ENCODE measurements around the gene FRMD8.
"Not testable (repeated sequence)": the region's sequence is repeated elsewhere in the genome, so short reads cannot be mapped to it uniquely, and the experiment has no call there.

FRMD8 gene

GRCh38 chr11:65437436-65438227 lies 51.2 kb downstream of the FRMD8 start:
- no peak for DNase-seq

- DNase-seq, result no peak
Measured at GRCh38 chr11:65438257-65439151, 52.1 kb downstream of the FRMD8 start.

- DNase-seq, result no peak
Measured at GRCh38 chr11:65439331-65440181, 53.1 kb downstream of the FRMD8 start.

GRCh38 chr11:65440831-65441499 lies 54.5 kb downstream of the FRMD8 start:
- peak in 1 of 2 experiments; percentile 26 for DNase-seq

GRCh38 chr11:65442842-65443331 lies 56.5 kb downstream of the FRMD8 start:
- DNase-seq, result no peak

GRCh38 chr11:65444314-65445051 lies 58.0 kb downstream of the FRMD8 start:
- DNase-seq, result peak in 1 of 2 experiments; percentile 22

GRCh38 chr11:65445101-65445603 lies 58.7 kb downstream of the FRMD8 start:
- peak in 1 of 2 experiments; percentile 24 for DNase-seq

GRCh38 chr11:65445604-65446445 lies 59.4 kb downstream of the FRMD8 start:
- no peak for DNase-seq

GRCh38 chr11:65446446-65447277 lies 60.2 kb downstream of the FRMD8 start:
- no peak for DNase-seq

- no peak for DNase-seq
Measured at GRCh38 chr11:65448074-65448417, 61.6 kb downstream of the FRMD8 start.

GRCh38 chr11:65448418-65449105 lies 62.1 kb downstream of the FRMD8 start:
- DNase-seq, result no peak

- not testable (repeated sequence) for DNase-seq
Measured at GRCh38 chr11:65451301-65451700, 64.9 kb downstream of the FRMD8 start.

GRCh38 chr11:65452259-65452658 lies 65.8 kb downstream of the FRMD8 start:
- DNase-seq, result not testable (repeated sequence)

- DNase-seq, result no peak
Measured at GRCh38 chr11:65452806-65453490, 66.5 kb downstream of the FRMD8 start.

GRCh38 chr11:65454311-65454695 lies 67.9 kb downstream of the FRMD8 start:
- no peak for DNase-seq

- DNase-seq, result peak; percentile 91 to 92
Measured at GRCh38 chr11:65454696-65455456, 68.4 kb downstream of the FRMD8 start.

GRCh38 chr11:65456418-65456817 lies 70.0 kb downstream of the FRMD8 start:
- no peak for DNase-seq
